DMS 273 (cell line): ENCODE measurements around the gene LRRC36.
A peak's percentile ranks its signal among the peaks of the same experiment; 100 is the strongest.

Source experiments
- DNase-seq: peaks from one replicate; lab custom pipeline; 2025; ENCODE audit not compliant: unreplicated experiment; lab: John Stamatoyannopoulos, UW

Gene LRRC36

DNA sequence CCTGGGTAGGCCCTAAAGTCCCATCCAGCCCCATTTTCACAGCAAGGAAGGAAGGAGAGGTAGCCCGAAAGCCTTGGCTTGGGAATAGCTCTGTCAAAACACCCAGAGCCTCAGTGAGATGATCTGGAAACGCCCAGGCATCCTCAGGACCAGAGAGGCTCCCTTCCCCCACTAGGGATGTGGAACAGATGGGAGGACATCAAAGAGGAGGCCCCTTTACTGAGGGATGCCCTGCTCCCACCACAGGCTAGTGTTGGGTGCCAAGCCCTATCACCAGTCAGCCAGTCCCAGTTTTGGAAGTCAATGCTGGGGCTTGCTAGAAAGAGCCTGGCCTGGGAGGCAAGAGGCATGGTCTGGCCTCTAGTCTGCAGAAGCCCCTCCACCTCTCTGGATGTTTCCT, 62.0 kb downstream of the LRRC36 start:
- peak; percentile 55 for DNase-seq

DNA sequence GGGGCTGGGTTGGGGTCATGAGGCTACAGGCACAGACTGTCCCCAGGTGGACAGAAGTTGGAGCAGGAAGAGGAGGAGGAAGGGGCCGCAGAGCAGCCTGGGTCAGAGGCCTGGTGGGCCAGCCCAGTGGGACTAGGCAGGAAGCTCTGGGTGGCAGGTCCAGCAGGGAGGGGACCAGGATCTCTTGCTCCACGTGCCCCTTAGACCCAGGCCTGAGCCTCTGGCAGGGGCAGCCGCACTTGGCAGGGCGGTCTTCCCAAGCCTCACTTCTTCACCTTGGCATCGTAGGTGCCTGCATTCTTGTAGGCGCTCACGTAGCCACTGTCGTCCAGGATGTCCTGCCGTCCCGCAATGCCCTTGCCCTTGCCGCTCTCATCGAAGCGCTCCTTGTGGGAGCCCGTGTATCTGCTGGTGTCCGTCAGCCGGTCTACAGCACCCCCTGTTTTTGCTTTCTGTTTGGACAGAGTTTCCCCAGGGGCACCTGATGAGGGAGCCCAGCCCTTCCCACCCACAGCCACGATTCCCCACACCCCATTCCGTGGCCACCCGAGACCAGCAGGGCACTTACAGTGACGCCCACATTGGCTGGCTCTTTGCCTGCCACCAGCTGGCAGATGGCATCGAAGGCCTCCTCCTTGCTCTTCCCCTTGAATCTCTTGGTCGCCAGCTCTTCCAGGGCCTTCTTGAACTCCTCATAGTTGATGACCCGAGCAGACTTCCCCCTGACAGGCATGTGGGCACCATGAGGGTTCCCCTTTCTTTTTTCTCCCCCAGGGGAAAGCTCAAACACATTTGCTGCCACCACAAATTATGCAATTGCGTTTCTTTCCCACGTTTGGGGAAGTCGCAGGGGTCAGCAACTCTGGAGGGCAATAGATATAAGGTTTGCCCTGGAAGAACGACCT, 63.5 kb downstream of the LRRC36 start:
- DNase-seq = peak; percentile 35

DNA sequence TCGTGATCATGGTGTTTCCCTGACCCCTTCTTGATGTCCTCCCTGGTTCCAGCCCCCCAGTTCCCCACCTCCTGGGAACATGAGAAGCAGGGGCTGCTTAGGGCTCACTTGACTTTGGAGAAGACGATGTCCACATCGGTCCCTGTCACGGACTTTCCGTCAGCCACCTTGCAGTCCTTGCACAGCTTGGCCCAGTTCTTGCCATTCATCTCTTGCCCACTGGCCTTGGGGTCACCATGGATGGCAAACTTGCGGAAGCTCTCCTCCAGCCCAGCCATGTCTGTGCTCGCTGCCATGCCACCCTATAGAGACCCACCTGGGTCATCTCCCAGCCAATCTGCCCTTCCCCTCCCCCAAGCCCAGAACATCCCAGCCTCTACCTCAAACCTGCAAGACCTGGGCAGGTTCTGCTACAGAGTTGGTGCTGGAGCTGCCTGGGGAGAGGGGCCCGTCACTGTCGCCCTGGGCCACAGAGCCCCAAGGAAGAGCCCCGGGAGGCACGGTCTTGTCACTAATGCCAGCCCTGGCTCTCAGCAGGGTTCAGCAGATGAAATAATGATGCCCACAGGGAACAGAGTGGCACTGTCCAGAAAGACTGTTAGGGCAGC, 64.3 kb downstream of the LRRC36 start:
- no peak for DNase-seq

DNA sequence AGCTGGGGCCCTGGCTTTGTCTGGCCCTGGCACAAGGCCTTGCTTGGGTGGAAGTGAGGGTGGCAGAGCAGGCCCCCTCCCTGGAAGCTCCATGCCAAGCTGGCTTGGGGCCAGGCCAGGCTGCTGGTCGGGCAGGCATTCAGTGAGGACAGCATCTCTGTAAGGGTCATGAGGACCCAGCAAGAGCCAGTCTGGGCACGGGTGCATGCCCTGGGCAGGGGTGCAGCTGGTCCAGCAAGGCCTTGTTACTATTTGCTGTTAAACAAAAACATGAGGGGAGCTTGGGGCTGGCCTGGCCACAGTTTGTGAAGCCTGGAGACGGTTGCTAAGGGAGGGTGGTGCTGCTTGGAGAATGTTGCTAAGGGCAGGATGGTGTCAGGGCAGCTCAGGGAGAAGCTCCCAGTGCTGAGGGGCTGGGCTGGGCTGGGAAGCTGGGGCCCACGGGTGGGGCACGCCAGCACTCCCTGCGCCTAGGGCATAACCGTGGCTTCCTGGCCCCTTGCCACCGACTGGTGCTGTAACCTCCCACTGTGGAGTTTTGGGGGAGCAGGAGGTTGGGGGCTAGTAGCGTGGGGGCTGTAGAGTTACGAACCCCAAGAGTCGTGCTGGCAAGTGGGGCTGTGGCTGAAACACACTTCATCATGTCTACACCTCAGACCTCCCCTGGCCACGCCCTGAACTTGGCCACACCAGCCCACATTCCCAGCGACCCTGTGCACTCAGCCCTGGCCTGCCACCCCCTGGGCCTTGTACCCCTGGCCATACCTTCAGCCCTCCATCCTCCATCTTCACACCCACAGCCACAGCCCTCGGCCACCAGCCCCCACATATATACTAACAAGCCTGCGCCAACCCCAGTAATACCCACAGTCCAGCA, 65.0 kb downstream of the LRRC36 start:
- peak; percentile 78 for DNase-seq

DNA sequence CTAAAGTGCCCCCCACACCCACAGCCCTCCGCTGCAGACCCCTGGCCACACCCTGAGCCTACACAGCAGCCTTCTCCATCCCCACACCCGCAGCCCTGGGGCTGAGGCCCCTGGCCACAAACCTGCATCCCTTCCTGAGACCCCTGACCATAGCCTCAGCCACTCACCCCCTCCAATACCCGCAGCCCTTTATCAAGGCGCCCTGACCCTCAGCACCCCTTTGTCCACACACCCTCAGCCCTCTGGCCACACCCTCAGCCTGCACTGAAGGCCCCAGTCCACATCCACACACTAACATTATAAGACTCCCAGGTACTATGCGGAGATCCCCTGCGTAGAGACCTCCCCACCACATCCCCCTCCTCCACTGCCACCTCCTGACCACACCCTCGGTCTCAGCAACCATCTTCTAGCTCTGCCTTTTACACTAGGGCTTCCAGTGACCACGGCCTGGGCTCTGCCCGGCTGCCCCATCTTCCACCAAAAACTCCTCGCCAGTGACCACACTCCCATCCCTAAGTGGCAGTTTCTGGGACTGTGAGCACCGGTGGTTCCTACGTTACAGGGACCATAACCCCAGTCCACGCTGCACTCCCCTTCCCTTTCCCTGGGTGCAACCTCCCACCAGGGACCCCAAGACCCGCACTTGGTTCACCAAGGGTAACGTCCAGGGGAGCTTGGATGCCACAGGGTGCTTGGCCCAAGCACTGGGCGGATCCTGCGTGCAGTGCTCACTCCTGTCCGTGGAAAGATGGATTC, 65.9 kb downstream of the LRRC36 start:
- DNase-seq = no peak

DNA sequence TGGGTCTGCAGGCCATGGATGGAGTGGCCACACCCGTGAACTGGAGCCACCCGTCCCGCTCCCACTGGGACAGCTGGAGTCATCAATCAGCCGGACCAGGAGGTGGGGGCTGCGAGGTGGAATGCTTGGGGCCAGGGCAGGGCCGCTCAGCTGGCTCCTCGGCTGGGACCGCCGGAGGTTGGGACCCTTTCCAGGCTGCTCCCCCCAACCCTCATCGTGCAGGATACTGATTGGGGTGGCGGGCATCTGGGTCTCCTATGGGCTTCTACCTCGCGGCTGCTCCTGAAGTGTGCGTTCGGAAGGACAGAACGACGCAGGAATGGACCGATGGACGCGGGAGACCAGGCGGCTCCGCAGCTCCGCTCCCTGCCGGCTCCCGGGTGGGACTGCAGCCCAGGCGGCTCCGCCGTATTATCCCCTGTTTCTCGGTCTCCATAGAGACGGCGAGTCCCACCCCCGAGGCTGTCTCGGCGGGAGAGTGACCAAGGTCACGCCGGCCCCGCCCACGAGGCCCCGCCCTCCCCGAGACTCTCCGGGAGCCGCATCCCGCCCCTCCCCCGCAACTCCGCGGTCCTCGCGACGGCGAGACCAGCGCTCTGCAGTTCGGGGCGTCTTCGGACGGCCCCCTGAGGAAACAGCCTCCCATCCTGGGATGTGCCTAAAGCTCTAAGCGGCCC, 66.6 kb downstream of the LRRC36 start, which contains the start of gene TPPP3:
TPPP3 (minus strand) TSS at position 388 of the 677 bp plus-strand sequence. CDS start 2,387 bp downstream, outside the sequence.
- DNase-seq = peak; percentile 87

DNA sequence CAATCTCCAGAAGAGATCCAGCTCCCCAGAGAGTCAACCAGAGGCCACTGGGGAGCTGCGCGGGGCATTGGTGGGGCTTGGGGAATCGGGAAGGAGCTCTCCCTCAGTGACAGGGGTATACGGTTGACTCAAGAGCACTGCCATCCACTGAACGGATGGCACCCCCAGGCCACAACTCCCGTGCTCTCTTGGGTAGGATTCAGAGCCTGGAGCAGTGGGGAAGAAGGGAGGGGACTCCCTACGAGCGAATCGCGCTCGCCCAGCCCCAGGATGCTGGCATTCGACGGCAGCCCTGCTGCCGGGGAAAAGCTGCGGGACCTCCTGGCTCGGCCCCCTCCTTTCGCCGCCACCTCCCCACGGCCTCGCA, 67.2 kb downstream of the LRRC36 start:
- peak; percentile 60 for DNase-seq

DNA sequence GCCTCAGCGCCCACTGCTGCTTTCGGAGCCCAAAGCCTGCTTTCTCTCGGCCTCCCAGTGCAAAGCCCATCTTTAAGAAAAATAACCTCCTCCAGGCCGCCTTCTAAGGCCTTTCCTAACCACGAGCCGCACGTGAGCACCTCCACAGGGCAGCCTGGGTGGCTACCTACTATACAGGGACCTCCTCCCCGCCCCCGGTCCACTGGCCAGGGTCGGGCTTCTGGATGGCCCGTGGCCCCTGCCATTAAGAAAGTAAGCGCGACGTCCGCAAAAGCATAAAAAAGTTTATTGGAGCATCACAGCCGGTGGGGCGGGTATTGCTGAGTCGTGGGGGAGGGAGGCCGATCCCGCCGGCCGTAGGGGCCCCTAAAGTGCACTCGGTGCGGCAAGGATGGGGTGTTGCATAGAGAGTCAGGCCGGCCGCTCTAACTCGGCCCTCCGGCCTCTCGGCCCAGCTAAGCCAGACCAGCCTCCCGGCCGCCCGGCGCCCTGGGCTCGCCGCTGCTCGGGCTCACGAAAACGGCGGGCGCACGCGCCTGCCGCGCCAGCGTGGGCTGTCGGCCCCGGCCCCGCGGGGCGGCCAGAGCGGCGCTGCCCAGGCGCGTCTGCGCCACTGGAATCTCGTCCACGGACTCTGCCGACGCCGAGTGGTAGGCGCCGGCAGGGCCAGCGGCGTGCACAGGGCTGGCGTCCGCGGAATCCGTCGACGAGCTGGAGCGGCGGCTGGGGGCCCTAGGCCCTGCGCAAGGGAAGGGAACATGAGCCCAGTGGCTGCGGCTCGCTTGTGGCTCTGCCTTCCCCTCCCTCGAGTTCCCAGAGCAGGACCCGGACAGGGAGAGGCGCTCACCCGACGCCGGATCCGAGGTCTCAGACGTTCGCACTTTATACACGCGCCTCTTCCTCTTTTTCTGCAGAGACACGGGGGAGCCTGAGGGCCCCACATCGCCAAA, 67.8 kb downstream of the LRRC36 start:
- no peak for DNase-seq

DNA sequence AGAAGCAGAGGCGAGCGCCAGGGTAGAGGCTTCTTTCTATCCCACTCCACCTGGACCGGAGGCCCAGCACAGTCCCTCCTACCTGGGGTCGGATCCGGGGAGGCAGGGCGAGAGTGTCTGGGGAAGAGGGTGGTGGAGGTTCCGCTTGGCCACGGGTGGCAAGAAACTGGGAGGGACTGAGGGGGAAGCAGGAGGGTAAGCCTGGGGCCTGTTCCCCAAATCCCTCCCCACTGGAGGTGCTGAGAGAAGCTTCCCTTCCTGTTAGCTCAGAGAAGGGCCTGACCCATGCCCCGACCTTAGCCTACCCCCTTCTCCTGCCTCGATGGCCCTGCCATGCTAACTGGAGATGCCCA, 68.5 kb downstream of the LRRC36 start:
- no peak for DNase-seq

DNA sequence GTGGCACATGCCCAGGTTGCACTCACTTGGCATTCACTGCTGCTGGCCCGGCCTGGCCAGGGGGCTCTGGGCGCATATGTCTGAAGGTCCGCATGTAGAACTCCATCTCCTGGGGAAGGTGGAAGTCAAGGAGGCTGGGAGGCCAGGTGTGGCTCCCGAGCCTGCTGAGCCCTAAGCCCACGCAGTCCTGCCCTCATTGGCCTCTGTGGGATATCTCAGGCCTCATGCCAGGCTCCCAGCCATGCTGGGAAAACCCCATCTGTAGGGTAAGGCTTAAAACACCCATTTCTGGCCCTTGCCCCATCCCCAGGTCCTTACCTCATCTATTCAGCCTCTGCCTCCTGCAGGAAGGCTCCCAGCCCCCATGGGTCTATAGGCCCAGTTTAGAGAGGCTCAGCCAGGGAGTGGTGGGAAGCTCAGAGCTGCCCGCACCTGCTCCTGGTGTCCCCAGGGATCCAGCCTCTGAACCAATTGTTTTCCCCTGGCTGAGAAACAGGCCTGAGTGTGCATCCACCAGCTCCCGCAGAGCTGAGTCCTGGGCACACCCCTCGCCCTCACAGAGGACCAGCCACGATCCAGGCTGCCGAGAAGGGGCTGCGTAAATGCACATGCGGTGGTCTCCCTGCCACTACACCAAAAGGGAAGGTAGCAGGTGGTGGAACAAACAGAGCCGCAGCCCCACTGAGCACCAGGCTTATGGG, 69.0 kb downstream of the LRRC36 start:
- peak; percentile 88 for DNase-seq

DNA sequence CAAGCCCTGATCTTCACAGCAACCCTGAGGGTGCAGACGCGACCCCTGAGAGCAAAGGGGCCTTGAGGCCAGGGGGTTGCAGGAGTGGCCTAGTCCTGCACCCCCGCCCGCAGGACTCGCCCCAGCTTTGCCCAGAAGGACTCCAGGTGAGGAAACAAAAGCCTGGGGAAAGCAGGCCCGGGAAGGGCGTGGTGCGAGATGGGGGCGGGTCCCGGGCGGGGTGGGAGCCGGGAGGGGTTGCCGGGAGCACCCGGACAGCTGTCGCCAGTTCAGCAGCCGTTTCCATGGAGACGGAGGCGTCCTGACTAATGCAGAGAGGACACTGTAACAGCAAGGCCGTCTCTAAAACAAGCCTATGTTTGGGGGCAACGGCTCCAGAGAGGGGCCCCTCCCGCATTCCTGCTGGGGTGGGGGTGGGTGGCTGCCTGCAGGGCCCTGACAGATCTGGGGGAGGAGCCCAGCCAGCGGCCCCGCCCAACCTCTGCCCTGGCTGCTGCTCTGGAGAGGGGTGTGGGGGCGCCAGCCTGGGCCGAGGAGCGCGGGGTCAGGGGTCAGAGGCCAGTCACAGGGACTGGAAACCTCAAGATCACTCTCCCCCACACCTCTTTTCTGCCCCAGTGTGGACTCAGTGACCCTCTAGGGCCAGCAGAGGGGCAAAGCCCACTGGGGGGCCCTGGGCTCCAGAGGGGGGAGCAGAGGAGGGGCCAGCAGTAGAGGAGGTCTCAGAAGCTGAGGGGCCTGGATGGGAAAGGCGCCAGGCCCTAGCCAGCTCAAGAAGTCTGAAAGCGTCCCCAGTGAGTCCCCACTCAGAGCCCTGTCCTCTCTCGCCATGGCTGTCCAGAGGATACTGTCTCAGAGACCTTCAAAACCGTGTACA, 69.8 kb downstream of the LRRC36 start:
- peak; percentile 96 for DNase-seq

DNA sequence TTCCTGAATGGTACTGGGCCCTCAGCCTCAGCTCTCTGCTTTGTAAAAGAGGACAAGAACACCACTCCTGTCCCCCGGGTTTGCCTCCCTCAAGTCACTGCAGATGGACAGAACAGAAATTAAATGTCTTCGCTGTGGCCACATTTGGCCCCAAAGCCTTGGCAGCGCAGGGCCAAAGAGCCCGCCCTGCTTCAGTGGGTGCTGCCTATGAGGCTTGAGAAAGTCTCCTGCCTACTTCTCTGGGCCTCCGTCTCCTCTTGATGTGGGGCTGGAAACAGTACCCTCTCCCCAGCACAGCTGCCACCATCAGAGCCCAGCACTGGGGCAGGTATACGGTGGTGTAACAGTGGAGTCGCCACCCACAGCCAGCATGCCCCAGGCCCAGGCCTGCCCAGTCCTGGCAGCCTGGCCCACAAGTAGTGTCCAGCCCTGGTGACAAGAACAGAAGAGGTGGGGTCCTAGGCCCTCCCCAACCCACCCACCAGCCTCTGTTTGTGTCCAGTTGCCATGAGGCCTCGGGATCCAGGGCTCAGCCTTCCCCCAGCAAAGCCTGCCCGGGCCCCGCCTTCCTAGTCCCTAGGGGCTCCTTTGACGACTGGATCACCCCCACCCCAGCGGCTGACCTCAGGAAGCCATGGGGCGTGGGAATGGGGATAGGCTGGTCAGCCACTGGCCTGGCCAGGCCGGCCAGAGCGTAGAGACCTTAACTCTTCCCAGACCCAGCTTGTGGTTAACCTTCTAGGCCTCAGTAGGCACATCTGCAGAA, 70.6 kb downstream of the LRRC36 start:
- no peak for DNase-seq

DNA sequence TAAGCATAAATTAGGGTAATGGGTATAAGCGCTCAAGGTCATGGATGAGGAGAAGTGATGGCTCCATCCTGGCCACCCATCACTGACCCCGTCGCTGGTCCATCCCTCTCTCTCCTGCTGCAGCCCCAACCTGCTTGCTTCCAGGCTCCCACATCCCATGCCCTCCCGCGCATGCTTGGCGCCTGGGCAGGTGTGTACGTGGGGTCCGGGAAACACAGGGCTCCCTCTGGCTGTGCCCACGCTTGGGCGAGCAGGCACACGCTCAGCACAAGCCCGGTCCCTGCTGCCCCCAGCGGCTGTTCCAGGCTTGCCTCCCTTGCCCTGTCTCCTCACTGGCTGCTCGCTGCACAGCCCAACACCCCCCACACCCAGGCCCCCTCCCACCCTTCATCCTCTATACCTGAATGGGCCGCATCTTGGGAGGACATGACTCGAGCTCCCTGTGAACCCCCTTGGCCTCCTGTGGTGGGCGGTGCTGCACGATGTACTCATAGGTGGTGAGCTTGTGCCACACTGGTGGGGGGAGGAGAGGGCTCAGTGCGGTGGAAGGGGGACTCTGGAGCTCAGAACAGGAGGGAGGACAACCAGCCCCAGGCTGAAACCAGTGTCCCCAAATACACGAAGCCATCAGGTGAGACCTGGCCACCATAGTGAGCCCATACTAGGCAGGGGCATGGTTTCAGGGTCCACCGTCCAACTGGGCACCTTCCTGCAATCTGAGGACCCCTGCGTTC, 71.4 kb downstream of the LRRC36 start:
- peak; percentile 59 for DNase-seq

DNA sequence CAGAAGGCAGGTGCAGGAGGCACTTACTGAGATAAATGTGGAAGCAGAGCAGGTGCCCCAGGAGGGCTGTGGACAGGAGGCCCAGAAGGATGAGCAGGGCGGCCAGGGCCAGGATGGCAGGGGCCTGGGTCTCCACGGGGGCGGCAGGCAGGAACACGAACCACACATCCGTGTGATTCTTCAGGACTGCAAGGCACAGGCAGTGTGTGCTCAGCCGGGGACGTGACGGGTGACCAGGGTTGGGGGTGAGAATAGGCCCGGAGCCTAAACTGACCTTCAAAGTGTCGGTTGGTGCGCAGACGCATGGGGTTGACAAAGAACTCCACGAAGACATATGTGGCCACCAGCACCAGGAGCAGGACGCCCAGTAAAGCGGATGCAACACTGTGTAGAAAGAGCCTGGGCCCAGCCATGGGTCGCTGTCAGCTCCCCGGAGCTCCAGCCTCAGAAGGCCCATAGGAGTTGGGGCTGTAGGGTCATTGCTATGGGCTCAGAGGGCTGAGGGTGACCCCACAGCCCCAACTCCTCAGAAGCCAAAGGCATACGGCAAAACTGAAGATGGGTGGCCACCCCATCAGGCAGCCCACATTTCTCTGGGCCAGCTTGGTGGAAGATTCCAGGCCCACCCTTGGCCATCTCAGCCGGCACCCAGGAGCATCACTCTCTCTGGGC, 72.1 kb downstream of the LRRC36 start:
- no peak for DNase-seq

DNA sequence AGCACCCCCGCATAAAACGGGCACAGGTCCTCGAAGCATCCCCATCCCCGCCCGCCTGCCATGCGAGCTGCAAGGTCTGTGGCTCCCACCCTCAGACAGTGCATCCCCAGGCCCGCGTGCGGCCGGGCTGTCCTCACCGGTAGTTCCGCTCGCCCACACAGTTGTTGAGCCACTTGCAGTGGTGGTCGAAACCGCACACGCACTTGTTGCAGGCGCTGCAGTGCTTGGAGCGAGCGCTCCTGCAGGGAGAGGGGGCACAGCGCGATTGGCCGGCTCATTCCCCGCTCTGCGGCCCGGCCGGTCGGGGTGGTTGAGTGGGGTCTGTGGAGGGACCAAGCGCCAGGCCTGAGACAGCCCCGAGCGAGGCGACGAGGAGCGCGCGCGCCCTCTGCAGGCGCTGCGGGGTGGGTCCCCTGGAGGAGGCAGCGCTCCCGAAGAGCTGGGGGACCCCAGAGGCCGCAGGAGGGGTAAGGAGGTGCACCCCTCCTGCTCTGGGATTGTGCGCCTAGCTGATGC, 72.7 kb downstream of the LRRC36 start:
- no peak for DNase-seq
